Karpas-422 (cell line): ENCODE results near the gene MPRIP. TPM values are rescaled to one million over a fixed set of nuclear protein-coding genes. Genes with fewer than 3 reads are reported as not detected.

Source experiments
- DNase-seq: peaks from one replicate; pipeline ENCODE4 v3.0.0-alpha.2; 2015
- H2AFZ ChIP-seq: fragments of 200-600 bp; sonication (generic); 2 replicates; pipeline ENCODE4 v1.6.1; 2014; ENCODE audit warnings: antibody characterized with exemption, low read length, mixed read lengths
- H3K27ac ChIP-seq: fragments of 200-600 bp; sonication (generic); 2 replicates; pipeline ENCODE4 v1.5.1; 2014; ENCODE audit warnings: mild to moderate bottlenecking, low read length, moderate library complexity
- H3K27me3 ChIP-seq: fragments of 200-600 bp; sonication (generic); 2 replicates; pipeline ENCODE4 v1.6.1; 2014; ENCODE audit warnings: low read length, mixed read lengths
- H3K36me3 ChIP-seq: fragments of 200-600 bp; sonication (generic); 2 replicates; pipeline ENCODE4 v1.6.1; 2014; ENCODE audit warnings: low read length, mixed read lengths; ENCODE audit not compliant: insufficient read depth
- H3K4me1 ChIP-seq: fragments of 200-600 bp; sonication (generic); 2 replicates; pipeline ENCODE4 v1.6.1; 2014; ENCODE audit warnings: mild to moderate bottlenecking, low read length, mixed read lengths
- H3K4me2 ChIP-seq: fragments of 200-600 bp; sonication (generic); 2 replicates; pipeline ENCODE4 v1.6.1; 2014; ENCODE audit warnings: low read length, low read depth, mild to moderate bottlenecking; ENCODE audit not compliant: poor library complexity, severe bottlenecking
- H3K4me3 ChIP-seq: fragments of 200-600 bp; sonication (generic); 2 replicates; pipeline ENCODE4 v1.5.1; 2014; ENCODE audit warnings: mild to moderate bottlenecking, antibody characterized with exemption, low read length, mixed read lengths
- H3K79me2 ChIP-seq: fragments of 200-600 bp; sonication (generic); 2 replicates; pipeline ENCODE4 v1.6.1; 2014; ENCODE audit warnings: mild to moderate bottlenecking, low read length, mixed read lengths
- H3K9ac ChIP-seq: fragments of 200-600 bp; sonication (generic); 2 replicates; pipeline ENCODE4 v1.6.0; 2014; ENCODE audit warnings: low read length
- H3K9me2 ChIP-seq: fragments of 200-600 bp; sonication (generic), shearing (Covaris generic); replicated peaks from 2 replicates; pipeline ENCODE4 v1.6.0; 2014; ENCODE audit warnings: mild to moderate bottlenecking, low read length, moderate library complexity; ENCODE audit not compliant: insufficient read depth
- H3K9me3 ChIP-seq: fragments of 300-700, 200-600 bp; sonication (generic); 2 replicates; pipeline ENCODE4 v1.6.1; 2014; ENCODE audit warnings: low read length, mixed read lengths
- H4K20me1 ChIP-seq: fragments of 200-600 bp; sonication (generic); 2 replicates; pipeline ENCODE4 v1.6.1; 2014; ENCODE audit warnings: mild to moderate bottlenecking, antibody characterized with exemption, low read length, low read depth; ENCODE audit not compliant: insufficient read depth
- total RNA-seq: library from RNA; depleted of rRNA; stranded (reverse); fragments of >200 nt; shearing (Covaris generic); gene quantifications from 2 replicates; pipeline ENCODE4 v1.2.3, GENCODE V29; 2014; ENCODE audit warnings: low replicate concordance

MPRIP gene
- total RNA-seq, 1 experiment from 2014 or later = 44.1 TPM

GRCh38 chr17:17050346-17051345, 8.4 kb downstream of the MPRIP start:
- H3K36me3 ChIP-seq = no peaks in the 10 kb centered on the region
- H3K4me2 ChIP-seq = no peak overlapping the region
- peaks cover 14% of the 10 kb centered on the region for H3K4me1 ChIP-seq

GRCh38 chr17:17051380-17051779, 9.1 kb downstream of the MPRIP start:
- Histone ChIP-seq H3K4me2 (no peak overlapping the region), H3K79me2 (peaks cover 9% of the 10 kb centered on the region; the same call in 1 of the 2 replicates), H3K36me3 (no peaks in the 10 kb centered on the region), H3K4me3 (no peak overlapping the region), H3K27ac (no peak overlapping the region), H3K4me1 (peaks cover 6% of the 10 kb centered on the region), H3K9ac (no peak overlapping the region), H3K27me3 (no peaks in the 10 kb centered on the region), H4K20me1 (peaks cover 68% of the 10 kb centered on the region), H3K9me3 (no peaks in the 10 kb centered on the region), H3K9me2 (no peaks in the 10 kb centered on the region), H2AFZ (no peak overlapping the region)
- no peak for DNase-seq

More at GRCh38 chr17:17050346-17051345, 8.4 kb downstream of the MPRIP start:
- Histone ChIP-seq H3K9me2 (no peaks in the 10 kb centered on the region), H3K79me2 (peaks cover 9% of the 10 kb centered on the region; the same call in 1 of the 2 replicates), H2AFZ (no peak overlapping the region), H4K20me1 (peaks cover 69% of the 10 kb centered on the region), H3K4me3 (no peak overlapping the region), H3K9ac (no peak overlapping the region), H3K27me3 (no peaks in the 10 kb centered on the region), H3K27ac (no peak overlapping the region), H3K9me3 (no peaks in the 10 kb centered on the region)
- no peak for DNase-seq

GRCh38 chr17:17051791-17052461, 9.7 kb downstream of the MPRIP start:
- Histone ChIP-seq H3K9me3 (no peaks in the 10 kb centered on the region), H3K9ac (no peak overlapping the region), H3K79me2 (peaks cover 9% of the 10 kb centered on the region; the same call in 1 of the 2 replicates), H3K4me2 (no peak overlapping the region), H2AFZ (no peak overlapping the region), H3K27ac (no peak overlapping the region), H3K4me1 (peaks cover 5% of the 10 kb centered on the region; the same call in 1 of the 2 replicates), H4K20me1 (peaks cover 68% of the 10 kb centered on the region), H3K27me3 (no peaks in the 10 kb centered on the region), H3K9me2 (no peaks in the 10 kb centered on the region), H3K4me3 (no peak overlapping the region), H3K36me3 (no peaks in the 10 kb centered on the region)
- no peak for DNase-seq

- no peak overlapping the region for H3K4me2 ChIP-seq
- peaks cover 72% of the 10 kb centered on the region for H4K20me1 ChIP-seq
- no peak overlapping the region for H3K4me3 ChIP-seq
- H3K79me2 ChIP-seq = peaks cover 6% of the 10 kb centered on the region; the same call in 1 of the 2 replicates
- DNase-seq = no peak
- no peak overlapping the region for H3K9ac ChIP-seq
- no peak overlapping the region for H3K27ac ChIP-seq
- H3K27me3 ChIP-seq = no peaks in the 10 kb centered on the region
- H3K36me3 ChIP-seq = no peaks in the 10 kb centered on the region
- H2AFZ ChIP-seq = no peak overlapping the region
- no peaks in the 10 kb centered on the region for H3K9me3 ChIP-seq
- peaks cover 5% of the 10 kb centered on the region; the same call in 1 of the 2 replicates for H3K4me1 ChIP-seq
- H3K9me2 ChIP-seq = no peaks in the 10 kb centered on the region
Measured at GRCh38 chr17:17052462-17053221, 10.4 kb downstream of the MPRIP start.

- Histone ChIP-seq H4K20me1 (peaks cover 73% of the 10 kb centered on the region), H3K79me2 (peaks cover 2% of the 10 kb centered on the region; the same call in 1 of the 2 replicates), H3K9ac (no peak overlapping the region), H3K36me3 (no peaks in the 10 kb centered on the region), H2AFZ (no peak overlapping the region), H3K4me2 (no peak overlapping the region), H3K27ac (no peak overlapping the region), H3K9me3 (no peaks in the 10 kb centered on the region), H3K4me1 (peaks cover 5% of the 10 kb centered on the region; the same call in 1 of the 2 replicates), H3K4me3 (no peak overlapping the region), H3K9me2 (no peaks in the 10 kb centered on the region), H3K27me3 (no peaks in the 10 kb centered on the region)
- DNase-seq = no peak
Measured at GRCh38 chr17:17053446-17054379, 11.5 kb downstream of the MPRIP start.

- Histone ChIP-seq H2AFZ (no peak overlapping the region), H3K4me1 (peaks cover 5% of the 10 kb centered on the region; the same call in 1 of the 2 replicates), H3K4me3 (no peak overlapping the region), H3K9ac (no peak overlapping the region), H3K9me2 (no peaks in the 10 kb centered on the region), H3K36me3 (no peaks in the 10 kb centered on the region), H3K79me2 (no peaks in the 10 kb centered on the region), H3K9me3 (no peaks in the 10 kb centered on the region), H3K27me3 (no peaks in the 10 kb centered on the region), H4K20me1 (peaks cover 73% of the 10 kb centered on the region), H3K4me2 (no peak overlapping the region), H3K27ac (no peak overlapping the region)
- DNase-seq = no peak
Measured at GRCh38 chr17:17054636-17055035, 12.4 kb downstream of the MPRIP start.
